Glomerular visceral epithelial cell (primary cell): ENCODE measurements around the gene GRIA1.
"Not testable (repeated sequence)": the region's sequence is repeated elsewhere in the genome, so short reads cannot be mapped to it uniquely, and the experiment has no call there.

Experiments used
- DNase-seq: peaks from one replicate; pipeline ENCODE4 v3.0.0-alpha.2; 2016; ENCODE audit errors: extremely low spot score

GRIA1 gene

GRCh38 chr5:153717287-153717686, 226.8 kb downstream of the GRIA1 start:
- DNase-seq: no peak

- no peak for DNase-seq
These were observed 228.2 kb downstream of the GRIA1 start for GRCh38 chr5:153718713-153719112.

- no peak for DNase-seq
These were observed 228.9 kb downstream of the GRIA1 start for GRCh38 chr5:153719324-153719723.

GRCh38 chr5:153723022-153723610, 232.6 kb downstream of the GRIA1 start:
- DNase-seq: not testable (repeated sequence)

- no peak for DNase-seq
These were observed 251.6 kb downstream of the GRIA1 start for GRCh38 chr5:153742060-153742459.

GRCh38 chr5:153744751-153745150, 254.3 kb downstream of the GRIA1 start:
- DNase-seq: no peak

- no peak for DNase-seq
These were observed 255.4 kb downstream of the GRIA1 start for GRCh38 chr5:153745778-153746395.

- DNase-seq: no peak
These were observed 256.0 kb downstream of the GRIA1 start for GRCh38 chr5:153746440-153746839.

GRCh38 chr5:153748823-153749222, 258.4 kb downstream of the GRIA1 start:
- DNase-seq: no peak

- no peak for DNase-seq
These were observed 259.5 kb downstream of the GRIA1 start for GRCh38 chr5:153749960-153750359.

GRCh38 chr5:153751251-153751650, 260.8 kb downstream of the GRIA1 start:
- DNase-seq: no peak

GRCh38 chr5:153752890-153753289, 262.4 kb downstream of the GRIA1 start:
- DNase-seq: no peak

- no peak for DNase-seq
These were observed 263.4 kb downstream of the GRIA1 start for GRCh38 chr5:153753645-153754432.

- DNase-seq: no peak
These were observed 265.5 kb downstream of the GRIA1 start for GRCh38 chr5:153755913-153756500.

- no peak for DNase-seq
These were observed 266.1 kb downstream of the GRIA1 start for GRCh38 chr5:153756540-153756939.

GRCh38 chr5:153765987-153766386, 275.5 kb downstream of the GRIA1 start:
- DNase-seq: no peak

GRCh38 chr5:153767221-153768188, 277.0 kb downstream of the GRIA1 start:
- no peak for DNase-seq

- DNase-seq: no peak
These were observed 279.6 kb downstream of the GRIA1 start for GRCh38 chr5:153770066-153770465.

GRCh38 chr5:153774686-153775085, 284.2 kb downstream of the GRIA1 start:
- no peak for DNase-seq

GRCh38 chr5:153775923-153776322, 285.5 kb downstream of the GRIA1 start:
- DNase-seq: no peak
